Transverse colon (tissue), 4 donors: ENCODE data around the gene CACNA2D1. TPM values are rescaled to one million over a fixed set of nuclear protein-coding genes. Genes with fewer than 3 reads are reported as not detected.

Experiments used
- DNase-seq: peaks from one replicate; pipeline ENCODE4 v3.0.0-alpha.2; 2019
- H3K27ac ChIP-seq, 4 donors: fragments of 200-600 bp; sonication (generic); 2 replicates each; pipeline ENCODE4 v1.5.1; 2016 to 2018; ENCODE audit warnings: inconsistent platforms in 4 of 4
- H3K27me3 ChIP-seq: fragments of 200-600 bp; sonication (generic); 2 replicates; pipeline ENCODE4 v1.5.1; 2017; ENCODE audit warnings: inconsistent platforms
- H3K36me3 ChIP-seq, 4 donors: fragments of 200-600 bp; sonication (generic); 2 replicates each; pipeline ENCODE4 v1.5.1; 2017 to 2019; ENCODE audit warnings: inconsistent platforms in 4 of 4
- H3K4me1 ChIP-seq, 4 donors: fragments of 200-600 bp; sonication (generic); 2 replicates each; pipeline ENCODE4 v1.5.1; 2017 to 2020; ENCODE audit warnings: inconsistent platforms in 4 of 4
- H3K4me3 ChIP-seq, 4 donors: fragments of 200-600 bp; sonication (generic); 1 replicate in 1 of 4; 2 replicates in 3 of 4; pipeline versions ENCODE4 v1.5.1 to v1.6.1; 2017 to 2019; ENCODE audit warnings: inconsistent platforms in 4 of 4
- H3K9me3 ChIP-seq, 2 donors: fragments of 200-600 bp; sonication (generic); 2 replicates each; pipeline ENCODE4 v1.5.1; 2017 to 2019; ENCODE audit warnings: inconsistent platforms in 2 of 2
- EP300 ChIP-seq: sonication (generic); formaldehyde crosslinking; IDR thresholded peaks from one replicate; pipeline ENCODE4 v1.6.1; 2017; ENCODE audit warnings: antibody characterized with exemption, low read depth
- POLR2A ChIP-seq: fragments of 450-650 bp; IDR thresholded peaks from one replicate; pipeline ENCODE4 v1.6.1; 2016; ENCODE audit warnings: antibody characterized with exemption, mild to moderate bottlenecking, moderate library complexity
- POLR2AphosphoS5 ChIP-seq, 3 donors: sonication (generic); formaldehyde crosslinking; IDR thresholded peaks; one replicate each; pipeline ENCODE4 v1.6.1; 2016; ENCODE audit warnings: antibody characterized with exemption in 3 of 3
- WGBS, 2 donors: methylation state at CpG; one replicate each; pipeline ENCODE4 v1.1.5; 2018; ENCODE audit warnings: low coverage in 1 of 2; 5-methylcytosine and 5-hydroxymethylcytosine counted together
- in situ Hi-C, 4 donors: fragments of 200-750 bp; cut with MboI; loops; one replicate each; pipeline versions ENCODE4 v1.15.0 to v1.15.1; 2017; ENCODE audit warnings: low sequenced_read_pairs in 3 of 4, low pct_ligation_motif_present in 1 of 4, low pct_unique_long_range_greater_than_20kb in 1 of 4
- intact Hi-C: fragments of 100-400 bp; cut with DNase I; formaldehyde crosslinking; loops from one replicate; pipeline ENCODE4 v1.15.1; 2023; ENCODE audit warnings: low total_unique reads
- total RNA-seq, 4 donors: library from RNA; depleted of rRNA; stranded (reverse); fragments of >200 nt; gene quantifications; one replicate each; pipeline ENCODE4 v1.1.0, GENCODE V29; 2016
- TF ChIP-seq, protein P1 (sequence below), 5 experiments: fragments of 200-600 bp in 3 of 5; fragments of 450-650 bp in 2 of 5; sonication (generic) in 3 of 5; IDR thresholded peaks; 1 replicate in 2 of 5; 2 replicates in 3 of 5; pipeline ENCODE4 v1.5.1; 2016 to 2017; ENCODE audit warnings: antibody characterized with exemption in 5 of 5, inconsistent platforms in 3 of 5, mild to moderate bottlenecking in 2 of 5, moderate library complexity in 1 of 5

The CACNA2D1 gene
- total RNA-seq, 4 donors from 2014 or later: 11.0 to 126 (median 22.9) TPM

DNA sequence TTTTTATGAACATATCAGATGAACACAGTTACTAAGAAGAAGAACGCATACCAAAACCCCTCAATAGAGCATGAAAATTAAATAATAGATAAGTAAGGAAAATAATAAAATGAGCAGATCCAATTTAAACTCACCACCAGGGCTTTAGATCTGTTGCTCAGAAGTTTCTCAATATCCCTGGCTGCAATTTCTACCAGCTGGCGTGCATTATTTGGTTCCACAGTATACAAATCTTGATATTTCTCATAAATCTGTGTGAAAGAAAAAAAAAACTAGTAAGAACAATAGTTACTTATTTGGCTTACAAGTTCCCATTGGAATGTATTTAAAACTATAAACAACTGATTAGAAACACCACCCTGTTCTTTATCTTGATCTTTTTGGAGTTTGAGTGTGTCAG, 108.6 kb downstream of the CACNA2D1 start:
- no peaks in the 10 kb centered on the region for H3K36me3 ChIP-seq
- in situ Hi-C loops (no loop called here), intact Hi-C loops (no loop called here)
- H3K27me3 ChIP-seq: no peaks in the 10 kb centered on the region
- no peaks in the 10 kb centered on the region for H3K4me1 ChIP-seq
- no peak overlapping the region for H3K27ac ChIP-seq
- no peak for DNase-seq
- TF ChIP-seq POLR2A (no peak), EP300 (no peak), POLR2AphosphoS5 (IDR thresholded peaks at IDR 0.05) (no peak)
- TF ChIP-seq, protein P1, sequence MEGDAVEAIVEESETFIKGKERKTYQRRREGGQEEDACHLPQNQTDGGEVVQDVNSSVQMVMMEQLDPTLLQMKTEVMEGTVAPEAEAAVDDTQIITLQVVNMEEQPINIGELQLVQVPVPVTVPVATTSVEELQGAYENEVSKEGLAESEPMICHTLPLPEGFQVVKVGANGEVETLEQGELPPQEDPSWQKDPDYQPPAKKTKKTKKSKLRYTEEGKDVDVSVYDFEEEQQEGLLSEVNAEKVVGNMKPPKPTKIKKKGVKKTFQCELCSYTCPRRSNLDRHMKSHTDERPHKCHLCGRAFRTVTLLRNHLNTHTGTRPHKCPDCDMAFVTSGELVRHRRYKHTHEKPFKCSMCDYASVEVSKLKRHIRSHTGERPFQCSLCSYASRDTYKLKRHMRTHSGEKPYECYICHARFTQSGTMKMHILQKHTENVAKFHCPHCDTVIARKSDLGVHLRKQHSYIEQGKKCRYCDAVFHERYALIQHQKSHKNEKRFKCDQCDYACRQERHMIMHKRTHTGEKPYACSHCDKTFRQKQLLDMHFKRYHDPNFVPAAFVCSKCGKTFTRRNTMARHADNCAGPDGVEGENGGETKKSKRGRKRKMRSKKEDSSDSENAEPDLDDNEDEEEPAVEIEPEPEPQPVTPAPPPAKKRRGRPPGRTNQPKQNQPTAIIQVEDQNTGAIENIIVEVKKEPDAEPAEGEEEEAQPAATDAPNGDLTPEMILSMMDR (IDR thresholded peaks at IDR 0.05): no peak
- 69 to 75% methylated on average over 2 of the region's 2 CpGs for WGBS, 2 donors
- no peak overlapping the region for H3K4me3 ChIP-seq
- no peaks in the 10 kb centered on the region for H3K9me3 ChIP-seq

DNA sequence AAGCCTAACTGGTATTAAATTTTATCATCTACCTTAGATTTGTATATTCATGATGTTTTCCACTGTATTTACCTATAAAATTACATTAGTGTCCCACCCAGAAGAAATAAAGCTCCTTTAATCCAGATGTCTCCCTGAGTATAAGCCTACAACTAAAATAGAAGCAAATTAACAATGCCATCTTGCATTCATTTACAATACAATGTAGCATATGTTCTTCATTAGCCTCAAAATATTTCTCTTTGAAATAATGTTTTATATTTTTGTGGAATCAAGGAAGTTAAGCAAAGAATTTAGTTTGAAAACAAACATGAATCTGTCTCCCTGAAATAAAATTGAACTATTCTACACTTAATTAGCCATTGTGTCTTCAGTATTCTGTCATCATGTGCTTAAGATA, 112.3 kb downstream of the CACNA2D1 start:
- Histone ChIP-seq H3K4me1 (no peaks in the 10 kb centered on the region), H3K27me3 (no peaks in the 10 kb centered on the region), H3K4me3 (no peak overlapping the region), H3K36me3 (no peaks in the 10 kb centered on the region), H3K9me3 (no peaks in the 10 kb centered on the region), H3K27ac (no peak overlapping the region)
- DNase-seq: no peak
- intact Hi-C loops: no loop called here
- in situ Hi-C loops: no loop called here
- no peak for TF ChIP-seq POLR2A
- TF ChIP-seq, protein P1 (IDR thresholded peaks at IDR 0.05): no peak
- no peak for TF ChIP-seq POLR2AphosphoS5 (IDR thresholded peaks at IDR 0.05)
- TF ChIP-seq EP300: no peak

DNA sequence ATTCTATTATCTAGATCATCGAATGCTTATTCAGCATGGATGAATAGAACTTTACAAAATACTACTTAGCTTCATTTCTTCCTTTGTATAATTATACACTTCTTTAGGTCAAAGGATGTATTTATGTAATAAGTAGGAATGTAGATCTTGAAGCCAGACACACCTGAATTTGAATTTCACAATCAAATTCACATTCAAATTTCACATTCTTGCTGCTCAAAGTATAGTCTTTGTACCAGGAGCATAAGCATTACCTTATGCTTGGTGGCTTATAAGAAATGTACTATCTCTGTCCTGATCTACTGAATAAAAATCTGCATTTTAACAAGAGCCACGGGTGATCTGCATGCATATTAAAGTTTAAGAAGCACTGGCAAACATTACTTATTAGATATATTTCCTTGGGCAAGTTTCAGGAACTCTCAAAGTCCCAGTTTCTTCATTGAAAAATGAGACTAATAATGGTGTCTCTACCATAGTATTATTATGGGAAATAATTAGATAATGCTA, 112.8 kb downstream of the CACNA2D1 start:
- no peaks in the 10 kb centered on the region for H3K9me3 ChIP-seq
- H3K27me3 ChIP-seq: no peaks in the 10 kb centered on the region
- in situ Hi-C loops: no loop called here
- intact Hi-C loops: no loop called here
- WGBS, 2 donors: 63 to 75% methylated on average over 2 of the region's 2 CpGs
- H3K36me3 ChIP-seq: no peaks in the 10 kb centered on the region
- H3K4me1 ChIP-seq: no peaks in the 10 kb centered on the region
- no peak for DNase-seq
- no peak overlapping the region for H3K4me3 ChIP-seq
- H3K27ac ChIP-seq: no peak overlapping the region
- TF ChIP-seq POLR2AphosphoS5 (IDR thresholded peaks at IDR 0.05) (no peak), POLR2A (no peak), EP300 (no peak)
- TF ChIP-seq, protein P1 (IDR thresholded peaks at IDR 0.05): no peak

DNA sequence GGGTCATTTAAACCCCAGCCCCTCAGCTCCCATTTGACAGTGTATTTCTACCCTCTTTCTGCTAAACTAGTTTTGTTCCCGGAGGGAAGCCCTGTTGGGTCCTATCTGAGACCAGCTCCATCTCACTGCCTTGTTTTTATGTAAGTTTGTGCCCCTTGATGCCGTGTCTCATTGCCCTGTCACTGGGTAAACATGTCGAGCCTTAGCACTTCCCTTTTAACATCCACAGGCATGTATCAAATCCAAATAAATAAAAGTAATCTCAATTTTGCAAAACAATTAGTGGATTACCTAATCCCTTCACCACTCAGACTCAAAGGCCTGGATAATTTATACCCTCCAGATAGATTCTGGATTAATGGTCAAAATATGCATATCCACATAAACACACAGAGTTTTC, 115.7 kb downstream of the CACNA2D1 start:
- no peak for DNase-seq
- Histone ChIP-seq H3K4me1 (no peaks in the 10 kb centered on the region), H3K9me3 (no peaks in the 10 kb centered on the region), H3K36me3 (no peaks in the 10 kb centered on the region), H3K27me3 (no peaks in the 10 kb centered on the region), H3K27ac (no peak overlapping the region), H3K4me3 (no peak overlapping the region)
- WGBS, 2 donors: 49 to 50% methylated on average over 3 of the region's 3 CpGs
- intact Hi-C loops: no loop called here
- TF ChIP-seq POLR2AphosphoS5 (IDR thresholded peaks at IDR 0.05) (no peak), EP300 (no peak)
- in situ Hi-C loops: no loop called here

DNA sequence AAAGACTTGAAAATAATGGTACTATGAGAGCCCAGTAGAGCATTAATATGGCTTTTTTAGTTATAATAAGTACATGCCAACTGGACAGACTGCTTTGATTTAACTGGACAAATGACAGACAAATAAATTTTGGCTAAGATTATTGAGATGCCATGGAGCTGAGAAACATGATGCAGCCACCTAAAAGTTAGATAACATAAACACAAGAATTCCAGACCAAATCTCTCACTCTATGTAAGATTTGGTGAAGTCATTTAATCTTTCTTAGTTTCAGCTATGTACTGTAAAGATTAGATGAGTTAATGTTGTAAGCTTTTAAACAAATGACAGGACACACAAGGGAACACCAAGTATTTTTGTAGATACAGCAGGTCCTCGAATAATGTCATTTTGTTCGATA, 118.2 kb downstream of the CACNA2D1 start:
- WGBS, 2 donors: 91 to 96% methylated on average over 2 of the region's 2 CpGs
- TF ChIP-seq, protein P1 (IDR thresholded peaks at IDR 0.05): no peak
- no peak for DNase-seq
- Histone ChIP-seq H3K4me1 (no peaks in the 10 kb centered on the region), H3K4me3 (no peak overlapping the region), H3K36me3 (no peaks in the 10 kb centered on the region), H3K9me3 (no peaks in the 10 kb centered on the region), H3K27me3 (no peaks in the 10 kb centered on the region), H3K27ac (no peak overlapping the region)
- in situ Hi-C loops (no loop called here), intact Hi-C loops (no loop called here)
